Measurements from ENCODE around the gene NIF3L1.
A peak's percentile ranks its signal among the peaks of the same experiment; 100 is the strongest.

Gene NIF3L1, protein sequence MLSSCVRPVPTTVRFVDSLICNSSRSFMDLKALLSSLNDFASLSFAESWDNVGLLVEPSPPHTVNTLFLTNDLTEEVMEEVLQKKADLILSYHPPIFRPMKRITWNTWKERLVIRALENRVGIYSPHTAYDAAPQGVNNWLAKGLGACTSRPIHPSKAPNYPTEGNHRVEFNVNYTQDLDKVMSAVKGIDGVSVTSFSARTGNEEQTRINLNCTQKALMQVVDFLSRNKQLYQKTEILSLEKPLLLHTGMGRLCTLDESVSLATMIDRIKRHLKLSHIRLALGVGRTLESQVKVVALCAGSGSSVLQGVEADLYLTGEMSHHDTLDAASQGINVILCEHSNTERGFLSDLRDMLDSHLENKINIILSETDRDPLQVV

DNA sequence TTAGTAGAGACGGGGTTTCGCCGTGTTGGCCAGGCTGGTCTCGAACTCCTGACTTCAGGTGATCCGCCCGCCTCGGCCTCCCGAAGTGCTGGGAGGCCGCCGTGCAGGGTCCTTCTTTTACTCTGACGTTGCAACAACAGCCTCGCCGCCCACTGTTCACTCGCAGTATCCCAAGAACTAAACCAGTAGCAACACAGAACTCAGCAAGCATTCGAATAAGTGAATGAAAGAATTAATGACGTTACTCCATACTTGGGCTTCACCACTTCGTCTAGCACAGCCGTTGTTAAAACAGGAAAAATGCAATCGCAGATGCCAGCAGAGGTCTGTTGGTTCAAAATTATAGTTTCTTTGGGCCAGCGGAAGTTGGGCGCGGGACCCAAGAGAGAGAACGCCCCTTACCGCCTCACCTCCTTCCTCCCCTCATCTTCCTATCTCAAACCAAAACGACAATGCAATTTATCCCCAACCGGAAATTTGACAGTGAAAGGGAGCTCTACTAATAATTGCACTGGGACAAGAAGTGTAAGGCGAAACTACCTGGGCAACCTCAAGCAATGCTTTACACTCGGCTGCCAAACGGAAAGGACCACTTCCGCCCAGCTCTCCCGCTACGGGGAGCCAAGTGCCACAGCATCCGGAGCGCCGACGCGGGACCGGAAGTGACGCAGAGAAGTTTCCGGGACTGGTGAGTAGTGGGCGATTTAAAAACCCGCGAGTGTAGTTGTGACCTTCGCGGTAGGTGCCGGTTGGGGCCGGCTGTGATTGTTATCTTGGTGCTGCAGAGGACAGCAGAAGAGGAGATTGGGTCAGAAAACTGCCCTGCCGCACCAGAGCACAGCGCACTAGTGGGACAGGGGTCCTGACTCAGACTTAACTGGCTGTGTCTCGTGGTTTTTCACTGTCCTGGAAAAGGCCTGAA, at the start of gene NIF3L1, which contains the start of gene PPIL3:
Gene NIF3L1 (plus strand): TSS at position 668 of the 922 bp plus-strand sequence. CDS start 2,573 bp downstream, outside the sequence.
Gene PPIL3 (minus strand): TSS at position 374 of the 922 bp plus-strand sequence. CDS start 1,462 bp downstream, outside the sequence.
- Histone ChIP-seq H3K4me1 (ENCODE audit: control insufficient read depth, low read depth, low read length) (no peaks in the 10 kb centered on the region), H3K9ac (ENCODE audit: low read length) (peak within 1 kb of the TSS; percentile 87), H3K9me3 (ENCODE audit: control insufficient read depth, low read depth, low read length) (no peaks in the 10 kb centered on the region), H3K4me3 (ENCODE audit: low read length) (peak within 1 kb of the TSS; percentile 83), H3K36me3 (ENCODE audit: control insufficient read depth, low read depth, low read length) (peaks cover 14% of the 10 kb centered on the region), H3K27me3 (ENCODE audit: control insufficient read depth, insufficient read depth, low read length) (no peaks in the 10 kb centered on the region), H3K27ac (ENCODE audit: low read length) (peak within 1 kb of the TSS; percentile 81)

DNA sequence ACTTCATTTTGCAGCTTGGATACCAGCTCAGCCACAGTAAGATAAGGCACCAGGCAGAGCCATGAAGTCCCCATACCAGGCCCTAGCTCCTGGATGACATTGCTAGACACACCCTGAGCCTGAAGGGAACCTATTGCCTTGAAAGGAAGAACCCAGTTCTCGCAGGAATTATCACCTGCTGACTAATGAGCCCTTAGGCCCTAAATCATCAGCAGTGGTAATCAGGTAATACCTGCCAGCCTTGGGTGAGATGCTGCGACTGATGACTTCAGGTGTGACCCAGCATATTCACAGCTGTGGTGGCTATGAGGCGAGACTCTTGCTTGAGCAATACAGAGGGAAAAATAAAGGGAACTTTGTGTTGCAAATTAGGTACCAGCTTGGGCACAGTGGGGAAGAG, 49.7 kb upstream of the NIF3L1 start:
- Histone ChIP-seq H3K27ac (ENCODE audit: low read length) (no peak overlapping the region), H3K36me3 (ENCODE audit: control insufficient read depth, low read depth, low read length) (no peaks in the 10 kb centered on the region), H3K9ac (ENCODE audit: low read length) (no peak overlapping the region), H3K4me3 (ENCODE audit: low read length) (no peak overlapping the region), H3K27me3 (ENCODE audit: control insufficient read depth, insufficient read depth, low read length) (no peaks in the 10 kb centered on the region), H3K4me1 (ENCODE audit: control insufficient read depth, low read depth, low read length) (no peaks in the 10 kb centered on the region), H3K9me3 (ENCODE audit: control insufficient read depth, low read depth, low read length) (no peaks in the 10 kb centered on the region)

DNA sequence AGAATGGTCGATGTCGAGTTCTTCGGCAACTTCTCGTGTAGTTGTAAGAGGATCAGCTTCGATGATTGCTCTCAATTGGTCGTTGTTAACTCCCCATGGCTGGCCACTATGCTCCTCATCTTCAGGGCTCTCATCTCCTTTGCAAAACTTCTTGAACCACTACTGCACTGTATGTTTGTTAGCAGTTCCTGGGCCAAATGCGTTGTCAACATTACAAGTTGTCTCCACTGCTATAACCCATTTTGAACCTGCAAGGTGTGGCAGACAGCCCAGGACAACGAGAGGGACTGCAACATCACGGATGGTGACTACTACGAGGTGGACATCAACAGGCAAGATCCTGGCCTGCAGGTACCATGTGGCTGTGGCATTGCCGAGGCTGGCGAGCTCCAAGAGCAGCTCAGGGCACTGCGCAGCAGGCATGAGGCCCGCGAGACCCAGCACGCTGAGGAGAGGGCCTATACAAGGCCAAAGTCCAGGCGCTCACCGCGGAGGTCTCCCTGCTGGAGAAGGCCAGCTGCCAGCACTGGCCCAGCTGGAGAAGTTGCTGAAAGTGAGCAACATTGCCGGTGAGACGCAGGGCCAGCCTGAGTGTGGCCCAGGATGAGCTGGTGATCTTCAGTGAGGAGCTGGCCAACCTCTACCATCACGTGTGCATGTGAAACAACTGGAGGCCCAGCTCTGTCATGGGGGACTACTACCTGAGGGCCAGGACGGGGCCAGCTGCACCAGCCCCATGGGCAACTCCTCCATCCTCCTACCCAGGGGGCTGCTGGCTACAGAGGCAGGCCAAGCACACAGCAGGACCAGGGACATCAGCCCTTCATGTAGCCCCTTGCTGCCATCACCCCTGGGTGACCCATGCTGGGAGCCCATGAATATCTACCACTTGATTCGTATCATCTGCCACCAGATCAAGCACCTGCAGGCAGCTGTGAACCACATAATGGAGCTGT, 44.9 kb upstream of the NIF3L1 start:
- no peak overlapping the region for H3K4me3 ChIP-seq (ENCODE audit: low read length)
- H3K9me3 ChIP-seq (ENCODE audit: control insufficient read depth, low read depth, low read length) = no peaks in the 10 kb centered on the region
- H3K4me1 ChIP-seq (ENCODE audit: control insufficient read depth, low read depth, low read length) = no peaks in the 10 kb centered on the region
- no peak overlapping the region for H3K27ac ChIP-seq (ENCODE audit: low read length)
- no peak overlapping the region for H3K9ac ChIP-seq (ENCODE audit: low read length)
- H3K36me3 ChIP-seq (ENCODE audit: control insufficient read depth, low read depth, low read length) = no peaks in the 10 kb centered on the region
- no peaks in the 10 kb centered on the region for H3K27me3 ChIP-seq (ENCODE audit: control insufficient read depth, insufficient read depth, low read length)

DNA sequence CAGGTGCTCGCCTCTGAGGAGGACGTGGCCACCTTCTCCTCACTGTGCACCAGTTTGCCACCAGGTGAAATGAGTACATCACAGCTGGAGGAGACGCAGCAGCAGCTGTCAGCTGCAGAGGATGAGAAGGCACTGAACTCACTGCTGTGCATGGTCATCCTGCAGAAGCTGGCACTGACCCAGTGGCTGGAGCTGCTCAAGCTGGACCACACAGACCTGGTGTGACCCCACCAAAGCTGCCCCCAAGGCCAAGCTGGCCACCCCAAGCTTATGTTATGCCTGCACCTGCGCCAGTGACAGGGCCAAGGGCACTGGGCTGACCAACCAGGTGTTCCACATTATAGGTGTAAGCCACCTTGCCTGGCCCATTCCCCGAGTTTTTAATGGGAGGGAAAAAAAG, 44.0 kb upstream of the NIF3L1 start:
- Histone ChIP-seq H3K4me1 (ENCODE audit: control insufficient read depth, low read depth, low read length) (no peaks in the 10 kb centered on the region), H3K36me3 (ENCODE audit: control insufficient read depth, low read depth, low read length) (no peaks in the 10 kb centered on the region), H3K27ac (ENCODE audit: low read length) (no peak overlapping the region), H3K27me3 (ENCODE audit: control insufficient read depth, insufficient read depth, low read length) (no peaks in the 10 kb centered on the region), H3K9me3 (ENCODE audit: control insufficient read depth, low read depth, low read length) (no peaks in the 10 kb centered on the region), H3K4me3 (ENCODE audit: low read length) (no peak overlapping the region), H3K9ac (ENCODE audit: low read length) (no peak overlapping the region)

DNA sequence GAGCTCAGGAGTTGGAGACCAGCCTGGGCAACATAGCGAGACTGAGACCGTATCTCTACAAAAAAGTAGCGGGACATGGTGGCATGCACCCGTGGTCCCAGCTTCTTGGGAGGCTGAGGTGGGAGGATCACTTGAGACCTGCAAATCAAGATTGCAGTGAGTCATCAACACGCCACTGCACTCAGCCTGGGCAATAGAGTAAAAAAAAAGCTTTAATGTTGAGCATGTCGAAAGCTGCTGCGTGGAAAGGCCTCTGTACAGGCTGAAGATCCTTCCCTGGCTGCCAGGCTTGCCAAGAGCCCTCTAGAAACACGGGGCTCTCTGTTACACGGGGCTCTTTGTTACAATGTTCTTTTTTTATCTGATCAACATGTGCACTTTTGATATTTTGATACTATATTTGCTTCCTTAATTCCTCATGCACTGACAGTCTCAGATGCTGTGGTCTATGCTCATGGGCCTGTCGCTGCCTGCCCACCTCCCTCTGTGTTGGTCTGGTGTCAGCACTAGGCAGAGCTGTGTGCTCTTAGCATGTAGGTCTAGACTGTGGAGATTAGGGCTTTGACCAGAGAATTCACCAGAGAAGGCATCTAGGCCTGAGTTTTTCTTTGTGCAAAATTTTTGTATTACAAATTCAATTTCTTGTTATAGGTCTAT, 43.4 kb upstream of the NIF3L1 start:
- H3K27me3 ChIP-seq (ENCODE audit: control insufficient read depth, insufficient read depth, low read length) = no peaks in the 10 kb centered on the region
- H3K27ac ChIP-seq (ENCODE audit: low read length) = no peak overlapping the region
- no peaks in the 10 kb centered on the region for H3K9me3 ChIP-seq (ENCODE audit: control insufficient read depth, low read depth, low read length)
- H3K4me1 ChIP-seq (ENCODE audit: control insufficient read depth, low read depth, low read length) = no peaks in the 10 kb centered on the region
- no peak overlapping the region for H3K9ac ChIP-seq (ENCODE audit: low read length)
- no peaks in the 10 kb centered on the region for H3K36me3 ChIP-seq (ENCODE audit: control insufficient read depth, low read depth, low read length)
- no peak overlapping the region for H3K4me3 ChIP-seq (ENCODE audit: low read length)

DNA sequence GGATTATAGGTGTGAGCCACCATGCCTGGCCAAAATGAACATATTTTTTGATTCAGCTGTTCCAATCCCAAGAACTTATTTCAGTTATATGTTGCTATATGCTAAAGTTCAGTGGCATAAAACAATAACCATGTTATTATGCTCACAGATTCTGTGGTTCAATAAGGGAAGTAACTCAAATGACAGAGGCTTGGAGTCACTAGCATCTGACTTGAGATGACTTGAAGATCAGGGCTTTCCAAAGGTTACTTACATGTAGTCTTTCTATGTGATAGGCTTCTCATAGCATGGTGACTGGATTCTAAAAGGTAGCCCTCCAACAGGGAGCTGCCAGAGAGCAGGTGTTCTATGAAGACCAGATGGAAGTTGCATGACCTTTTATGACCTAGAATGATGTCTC, 41.9 kb upstream of the NIF3L1 start:
- peaks cover 13% of the 10 kb centered on the region for H3K36me3 ChIP-seq (ENCODE audit: control insufficient read depth, low read depth, low read length)
- H3K4me1 ChIP-seq (ENCODE audit: control insufficient read depth, low read depth, low read length) = no peaks in the 10 kb centered on the region
- H3K27me3 ChIP-seq (ENCODE audit: control insufficient read depth, insufficient read depth, low read length) = no peaks in the 10 kb centered on the region
- H3K27ac ChIP-seq (ENCODE audit: low read length) = no peak overlapping the region
- no peak overlapping the region for H3K9ac ChIP-seq (ENCODE audit: low read length)
- H3K4me3 ChIP-seq (ENCODE audit: low read length) = no peak overlapping the region
- H3K9me3 ChIP-seq (ENCODE audit: control insufficient read depth, low read depth, low read length) = no peaks in the 10 kb centered on the region

DNA sequence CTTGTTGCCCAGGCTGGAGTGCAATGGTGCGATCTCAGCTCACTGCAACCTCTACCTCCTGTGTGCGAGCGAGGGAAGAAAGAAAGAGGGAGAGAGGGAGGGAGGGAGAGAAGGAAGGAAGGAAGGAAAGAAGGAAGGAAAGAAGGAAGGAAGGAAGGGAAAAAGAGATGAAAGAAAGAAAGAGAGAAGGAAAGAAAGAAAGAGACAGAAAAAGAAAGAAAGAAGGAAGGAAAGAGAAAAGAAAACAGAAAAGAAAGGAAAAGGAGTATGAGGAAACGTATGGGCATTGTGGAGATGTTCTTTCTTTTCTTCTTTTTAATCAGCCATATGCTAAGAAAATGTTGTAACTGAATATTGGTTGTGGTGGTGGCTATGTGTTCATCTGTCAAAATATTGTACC, 41.2 kb upstream of the NIF3L1 start:
- Histone ChIP-seq H3K4me1 (ENCODE audit: control insufficient read depth, low read depth, low read length) (no peaks in the 10 kb centered on the region), H3K27me3 (ENCODE audit: control insufficient read depth, insufficient read depth, low read length) (no peaks in the 10 kb centered on the region), H3K27ac (ENCODE audit: low read length) (no peak overlapping the region), H3K9ac (ENCODE audit: low read length) (no peak overlapping the region), H3K9me3 (ENCODE audit: control insufficient read depth, low read depth, low read length) (no peaks in the 10 kb centered on the region), H3K4me3 (ENCODE audit: low read length) (no peak overlapping the region), H3K36me3 (ENCODE audit: control insufficient read depth, low read depth, low read length) (peaks cover 19% of the 10 kb centered on the region)

DNA sequence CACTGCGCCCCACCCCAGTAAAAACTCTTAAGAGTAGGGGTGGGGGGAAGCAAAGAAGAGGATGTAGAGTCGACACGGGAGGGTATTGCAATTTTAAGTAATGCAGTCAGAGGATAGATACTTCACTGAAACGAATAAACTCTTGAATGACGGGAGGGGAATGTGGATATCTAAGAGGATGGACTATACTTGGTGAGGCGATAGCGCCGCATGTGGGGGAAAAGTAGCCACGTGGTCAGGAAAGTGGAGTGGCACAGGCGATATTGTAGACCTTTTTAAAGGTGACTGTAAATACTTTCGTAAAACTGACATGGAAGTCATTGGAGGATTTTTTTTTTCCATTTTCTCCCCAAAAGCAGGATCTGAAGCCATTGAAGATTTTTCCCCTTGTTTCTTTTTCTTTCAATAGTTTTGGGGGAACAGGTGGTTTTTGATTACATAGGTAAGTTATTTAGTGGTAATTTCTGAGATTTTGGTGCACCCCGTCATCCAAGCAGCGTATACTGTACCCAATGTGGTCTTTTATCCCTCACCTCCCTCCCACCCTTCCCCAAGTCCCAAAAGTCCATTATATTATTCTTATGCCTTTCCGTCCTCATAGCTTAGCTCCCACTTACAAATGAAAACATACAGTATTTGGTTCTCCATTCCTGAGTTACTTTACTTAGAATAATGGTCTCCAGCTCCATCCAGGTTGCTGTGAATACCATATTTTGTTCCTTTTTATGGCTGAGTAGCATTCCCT, 38.5 kb upstream of the NIF3L1 start:
- peaks cover 47% of the 10 kb centered on the region for H3K36me3 ChIP-seq (ENCODE audit: control insufficient read depth, low read depth, low read length)
- H3K4me3 ChIP-seq (ENCODE audit: low read length) = no peak overlapping the region
- no peak overlapping the region for H3K9ac ChIP-seq (ENCODE audit: low read length)

DNA sequence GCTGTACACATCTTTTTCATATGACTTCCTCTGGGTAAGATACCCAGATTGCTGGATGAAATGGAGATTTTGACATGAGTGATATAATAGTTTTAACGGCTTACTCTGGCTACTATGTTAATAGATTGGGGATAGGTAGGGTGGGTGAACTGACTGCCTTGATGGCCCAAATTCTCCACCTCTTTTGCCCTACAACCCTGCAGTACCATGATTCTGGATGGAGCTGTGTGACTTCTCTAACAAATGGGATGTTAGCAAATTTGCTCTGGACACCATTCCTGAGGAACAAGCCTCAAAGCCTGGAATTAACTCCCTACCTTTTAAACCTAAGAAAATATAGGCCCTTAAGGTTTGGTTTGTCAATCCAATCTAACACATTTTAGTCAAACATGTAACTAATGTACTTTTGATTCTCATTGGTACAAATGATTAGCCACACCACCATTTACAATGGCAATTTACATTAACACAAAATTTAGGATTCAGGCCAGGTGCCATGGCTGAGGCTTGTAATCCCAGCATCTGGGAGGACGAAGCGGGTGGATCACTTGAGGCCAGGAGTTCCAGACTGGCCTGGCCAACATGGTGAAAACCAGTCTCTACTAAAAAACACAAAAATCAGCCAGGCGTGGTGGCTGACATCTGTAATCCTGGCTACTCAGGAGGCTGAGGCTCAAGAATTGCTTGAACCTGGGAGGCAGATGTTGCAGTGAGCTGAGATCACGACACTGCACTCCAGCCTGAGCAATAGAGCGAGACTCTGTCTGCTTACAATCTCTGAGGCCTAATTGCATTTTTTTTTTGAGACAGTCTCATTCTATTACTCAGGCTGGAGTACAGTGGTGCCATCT, 37.5 kb upstream of the NIF3L1 start:
- Histone ChIP-seq H3K9ac (ENCODE audit: low read length) (no peak overlapping the region), H3K36me3 (ENCODE audit: control insufficient read depth, low read depth, low read length) (peaks cover 55% of the 10 kb centered on the region), H3K4me3 (ENCODE audit: low read length) (no peak overlapping the region), H3K27ac (ENCODE audit: low read length) (no peak overlapping the region), H3K4me1 (ENCODE audit: control insufficient read depth, low read depth, low read length) (no peaks in the 10 kb centered on the region), H3K9me3 (ENCODE audit: control insufficient read depth, low read depth, low read length) (no peaks in the 10 kb centered on the region), H3K27me3 (ENCODE audit: control insufficient read depth, insufficient read depth, low read length) (no peaks in the 10 kb centered on the region)

More for the DNA sequence above, 38.5 kb upstream of the NIF3L1 start:
- H3K27me3 ChIP-seq (ENCODE audit: control insufficient read depth, insufficient read depth, low read length) = no peaks in the 10 kb centered on the region
- no peak overlapping the region for H3K27ac ChIP-seq (ENCODE audit: low read length)
- no peaks in the 10 kb centered on the region for H3K4me1 ChIP-seq (ENCODE audit: control insufficient read depth, low read depth, low read length)
- H3K9me3 ChIP-seq (ENCODE audit: control insufficient read depth, low read depth, low read length) = no peaks in the 10 kb centered on the region

Data from iPS-18a (cell line).